ENCODE measurements around the gene PAK6.

Gene PAK6

GRCh38 chr15:40238532-40239403, at the start of gene PAK6:
Gene PAK6 (plus strand): TSS chr15:40239063. CDS start chr15:40264786, 25,723 bp downstream.
- DNase-seq: peak; percentile 31

- DNase-seq: no peak
These were observed 48.3 kb upstream of the PAK6 start for GRCh38 chr15:40190591-40190990.

DNA sequence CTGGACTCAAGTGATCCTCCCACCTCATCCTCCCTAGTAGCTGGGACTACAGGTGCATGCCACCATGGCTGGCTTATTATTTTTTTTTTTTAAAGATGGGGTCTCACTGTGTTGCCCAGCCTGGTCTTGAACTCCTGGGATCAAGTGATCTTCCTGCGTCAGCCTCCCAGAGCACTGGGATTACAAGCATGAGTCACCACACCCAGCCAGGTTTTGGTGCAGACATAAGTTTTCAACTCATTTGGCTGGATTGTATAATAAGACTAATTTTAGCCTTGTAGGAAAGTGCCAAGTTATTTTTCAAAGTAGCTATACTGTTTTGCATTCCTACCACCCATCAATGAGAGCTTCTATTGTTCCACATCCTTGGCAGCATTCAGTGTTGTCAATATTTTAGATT, 45.9 kb upstream of the PAK6 start:
- DNase-seq: no peak

GRCh38 chr15:40197434-40197833, 41.4 kb upstream of the PAK6 start:
- no peak for DNase-seq

- no peak for DNase-seq
These were observed 40.3 kb upstream of the PAK6 start for GRCh38 chr15:40198355-40199085.

DNA sequence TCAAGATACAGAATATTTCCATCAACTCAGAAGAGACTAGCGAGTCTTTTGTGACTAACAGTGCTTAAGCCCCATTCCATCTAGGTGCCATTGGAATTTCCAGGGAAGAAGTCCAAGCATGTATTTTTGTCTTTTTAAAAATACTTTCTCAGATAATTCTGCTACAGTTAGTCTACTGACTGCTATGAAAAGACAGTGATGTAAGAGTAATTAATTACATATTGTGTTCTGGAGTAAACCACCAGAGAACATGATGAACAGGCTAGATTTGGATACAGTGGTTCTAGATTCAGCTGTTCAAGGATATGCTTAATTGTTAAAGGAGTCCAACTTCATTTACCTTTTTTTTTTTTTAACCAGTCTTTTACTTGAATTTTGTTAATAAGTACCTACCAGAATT, 34.8 kb upstream of the PAK6 start:
- DNase-seq: no peak

DNA sequence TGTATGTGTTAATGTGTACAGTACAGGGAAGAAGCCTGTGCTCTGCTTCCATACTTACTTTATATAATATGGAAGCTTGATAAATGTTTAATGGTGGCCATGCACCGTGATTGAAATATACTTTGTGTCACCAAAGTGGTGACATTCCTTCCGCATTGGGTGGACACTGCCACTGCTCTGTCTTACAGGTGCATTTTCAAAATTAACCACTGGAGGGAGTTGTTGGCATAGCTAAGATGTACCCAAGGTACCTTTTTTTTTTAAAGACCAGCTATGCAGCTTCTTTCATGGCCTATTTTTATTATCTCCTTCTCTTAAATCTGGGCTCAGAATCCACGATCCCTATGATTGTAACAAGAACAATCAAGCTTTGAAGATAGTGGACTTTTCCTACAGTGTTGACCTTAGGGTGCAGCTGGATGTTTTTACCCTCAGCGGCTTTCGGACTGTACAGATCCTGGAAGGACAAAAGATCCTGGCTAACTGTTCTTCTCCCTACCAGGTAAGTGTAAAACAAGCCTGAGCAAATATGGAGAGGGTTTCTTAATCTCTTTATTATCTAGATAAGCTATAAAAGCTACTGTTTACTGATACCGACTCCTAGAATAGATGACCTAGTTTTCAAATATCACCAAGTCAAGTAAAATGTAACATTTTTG, 21.6 kb upstream of the PAK6 start:
- DNase-seq: no peak

GRCh38 chr15:40219801-40220200, 19.1 kb upstream of the PAK6 start:
- DNase-seq: no peak

GRCh38 chr15:40222131-40222530, 16.7 kb upstream of the PAK6 start:
- DNase-seq: no peak

GRCh38 chr15:40226736-40227135, 12.1 kb upstream of the PAK6 start:
- no peak for DNase-seq

- no peak for DNase-seq
These were observed 9.5 kb upstream of the PAK6 start for GRCh38 chr15:40229316-40229715.

DNA sequence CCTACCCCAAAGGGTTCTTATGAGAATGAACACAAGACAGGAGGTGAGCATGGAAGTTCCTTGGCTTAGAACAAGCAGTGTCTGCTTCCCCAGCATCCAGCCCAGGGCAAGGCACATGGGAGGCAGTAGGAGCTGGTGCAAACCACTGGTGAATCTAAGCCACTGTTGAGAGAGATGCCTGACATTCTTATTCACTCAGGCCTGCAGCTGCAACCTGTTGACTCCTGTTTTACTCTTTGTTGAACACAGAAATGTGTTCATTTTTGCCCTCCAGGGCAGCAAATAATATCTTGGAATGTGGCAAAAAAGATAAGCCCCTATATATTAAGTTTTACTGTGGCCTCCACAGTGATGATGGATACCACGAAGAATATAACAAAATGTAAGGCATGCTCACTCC, 8.9 kb upstream of the PAK6 start:
- DNase-seq: no peak

- DNase-seq: no peak
These were observed 6.2 kb upstream of the PAK6 start for GRCh38 chr15:40232625-40233070.

- no peak for DNase-seq
These were observed 4.9 kb upstream of the PAK6 start for GRCh38 chr15:40233727-40234577.

GRCh38 chr15:40234783-40235182, 4.1 kb upstream of the PAK6 start:
- DNase-seq: no peak

GRCh38 chr15:40235201-40235885, 3.5 kb upstream of the PAK6 start:
- DNase-seq: no peak

GRCh38 chr15:40239404-40239692, 485 bp downstream of the PAK6 start:
- DNase-seq: no peak

DNA sequence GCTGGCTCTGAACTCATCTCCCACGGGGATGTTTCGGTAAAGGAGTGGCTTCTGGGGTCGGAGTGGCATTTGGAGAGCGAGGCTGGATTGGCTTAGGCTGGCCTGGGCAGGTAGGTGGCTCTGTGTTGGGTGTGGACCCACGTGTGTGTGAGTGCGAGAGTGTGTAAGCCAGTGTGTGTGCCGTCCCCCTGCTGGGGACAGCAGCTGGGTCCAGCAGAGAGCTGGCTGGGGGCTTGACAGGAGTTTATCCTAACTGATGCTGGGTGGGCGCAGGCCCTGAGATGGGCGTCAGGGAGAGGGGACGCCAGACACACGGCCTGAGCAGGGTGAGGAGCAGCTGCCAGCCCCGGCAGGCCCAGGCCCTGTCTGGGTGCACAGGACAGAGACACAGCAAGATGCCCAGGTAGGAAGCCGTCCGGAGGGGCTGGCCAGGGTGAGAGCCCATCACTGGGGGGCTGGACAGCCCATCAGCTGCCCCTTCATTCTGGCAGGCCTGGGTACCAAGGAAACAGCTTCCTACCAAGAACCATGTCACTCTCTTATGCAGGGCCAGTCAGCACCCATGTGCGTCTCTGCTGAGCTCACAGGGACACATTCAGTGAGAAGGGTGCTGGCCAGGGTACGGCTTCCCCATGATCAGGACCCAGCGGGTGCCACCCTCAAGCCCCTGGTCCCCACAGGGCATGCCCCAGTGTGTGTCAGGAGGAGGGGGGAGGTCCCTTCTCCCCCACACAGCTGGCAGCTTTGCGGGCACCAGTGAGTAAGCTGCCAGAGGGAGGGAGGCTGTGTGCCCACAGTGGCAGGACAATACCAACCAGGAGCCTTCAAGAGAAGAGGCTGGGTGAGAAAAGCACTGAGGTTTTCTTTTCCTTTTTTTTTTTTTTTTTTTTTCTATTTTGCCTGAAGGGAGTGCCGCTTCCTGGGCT, 1.1 kb downstream of the PAK6 start:
- no peak for DNase-seq

- DNase-seq: no peak
These were observed 1.9 kb downstream of the PAK6 start for GRCh38 chr15:40240619-40241221.

All from NCI-H510A (cell line).